Left lung (tissue), 10 donors: ENCODE results near the gene RNF217. TPM values are rescaled to one million over a fixed set of nuclear protein-coding genes. Genes with fewer than 3 reads are reported as not detected.
"Not testable (repeated sequence)": the region's sequence is repeated elsewhere in the genome, so short reads cannot be mapped to it uniquely, and the experiment has no call there.

Source experiments
- ATAC-seq: fragments of 200-7000 bp; cut with Tn5 transposase; one replicate; pipeline ENCODE4 v1.9.1; 2020; ENCODE audit warnings: moderate library complexity
- DNase-seq, 4 donors: peaks; one replicate each; pipeline ENCODE4 v3.0.0-alpha.2; 2013 to 2020
- H3K27ac ChIP-seq, 2 donors: fragments of 200-600 bp; sonication (generic) in 1 of 2; one replicate each; pipeline versions ENCODE4 v1.5.0 to v1.8.0; 2020 to 2021
- H3K27me3 ChIP-seq, 2 donors: fragments of 200-600 bp; sonication (generic) in 1 of 2; one replicate each; pipeline versions ENCODE4 v1.5.0 to v1.8.0; 2020 to 2021
- H3K36me3 ChIP-seq, 2 donors: fragments of 200-600 bp; sonication (generic) in 1 of 2; one replicate each; pipeline versions ENCODE4 v1.5.0 to v1.8.0; 2020 to 2021
- H3K4me1 ChIP-seq, 2 donors: fragments of 200-600 bp; one replicate each; pipeline ENCODE4 v1.8.0; 2021
- H3K4me3 ChIP-seq, 2 donors: fragments of 200-600 bp; sonication (generic) in 1 of 2; one replicate each; pipeline versions ENCODE4 v1.5.0 to v1.8.0; 2020 to 2021; ENCODE audit warnings: mild to moderate bottlenecking in 1 of 2
- H3K9me3 ChIP-seq, 2 donors: fragments of 200-600 bp; sonication (generic) in 1 of 2; one replicate each; pipeline versions ENCODE4 v1.5.0 to v1.8.0; 2020 to 2021
- intact Hi-C, 2 donors: fragments of 100-400 bp; cut with DNase I; formaldehyde crosslinking; loops; one replicate each; pipeline versions ENCODE4 v1.11.2 to v1.14.2; 2022
- polyA plus RNA-seq, 6 donors: library from polyadenylated mRNA; unstranded; fragments of 120-200 nt; gene quantifications; one replicate each; pipeline ENCODE4 v1.2.1, GENCODE V29; 2013; ENCODE audit not compliant: insufficient read length in 6 of 6
- total RNA-seq, 2 donors: library from RNA; stranded (reverse); fragmentation: NEBNext Ultra II Directional; extraction: Animal tissue kit (Norgen Biotek cat#: 25700); gene quantifications; one replicate each; pipeline ENCODE4 v1.2.1, GENCODE V29; 2021
- TF ChIP-seq, protein P1 (sequence below), 2 donors: fragments of 200-600 bp; sonication (generic) in 1 of 2; IDR thresholded peaks; one replicate each; pipeline versions ENCODE4 v1.5.0 to v1.8.0; 2021; ENCODE audit warnings: antibody characterized with exemption in 2 of 2
- donor health status: DM: no; HTN: yes; CAD: no.
- donor health status: DM: no; HTN: no; CAD: no.

The RNF217 gene
- total and polyA plus RNA-seq, 8 donors, result 17.2 to 31.4 (median 23.1) TPM

DNA sequence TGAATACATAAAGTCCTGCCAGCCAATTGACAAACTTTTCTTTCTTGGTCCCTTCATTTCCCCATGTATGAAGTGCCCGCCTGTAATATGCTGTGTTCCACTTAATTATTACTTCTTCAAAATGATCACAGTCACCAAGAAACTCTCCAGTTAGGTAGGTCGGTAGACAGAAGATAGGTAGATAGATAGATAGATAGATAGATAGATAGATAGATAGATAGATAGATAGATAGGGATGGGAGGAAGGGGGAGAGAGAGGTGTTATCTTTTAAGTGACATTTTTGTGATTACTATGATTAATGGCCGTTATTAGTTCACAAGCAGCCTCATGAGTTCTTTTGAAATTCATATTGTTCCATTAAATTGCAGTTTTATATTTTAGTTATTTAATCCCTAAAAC lies 111.9 kb downstream of the RNF217 start:
- Histone ChIP-seq H3K27me3 (no peaks in the 10 kb centered on the region), H3K4me1 (no peaks in the 10 kb centered on the region), H3K27ac (no peak overlapping the region), H3K4me3 (no peak overlapping the region), H3K9me3 (no peaks in the 10 kb centered on the region), H3K36me3 (peaks cover 0 to 13% of the 10 kb centered on the region in 2 donors)
- TF ChIP-seq, protein P1, sequence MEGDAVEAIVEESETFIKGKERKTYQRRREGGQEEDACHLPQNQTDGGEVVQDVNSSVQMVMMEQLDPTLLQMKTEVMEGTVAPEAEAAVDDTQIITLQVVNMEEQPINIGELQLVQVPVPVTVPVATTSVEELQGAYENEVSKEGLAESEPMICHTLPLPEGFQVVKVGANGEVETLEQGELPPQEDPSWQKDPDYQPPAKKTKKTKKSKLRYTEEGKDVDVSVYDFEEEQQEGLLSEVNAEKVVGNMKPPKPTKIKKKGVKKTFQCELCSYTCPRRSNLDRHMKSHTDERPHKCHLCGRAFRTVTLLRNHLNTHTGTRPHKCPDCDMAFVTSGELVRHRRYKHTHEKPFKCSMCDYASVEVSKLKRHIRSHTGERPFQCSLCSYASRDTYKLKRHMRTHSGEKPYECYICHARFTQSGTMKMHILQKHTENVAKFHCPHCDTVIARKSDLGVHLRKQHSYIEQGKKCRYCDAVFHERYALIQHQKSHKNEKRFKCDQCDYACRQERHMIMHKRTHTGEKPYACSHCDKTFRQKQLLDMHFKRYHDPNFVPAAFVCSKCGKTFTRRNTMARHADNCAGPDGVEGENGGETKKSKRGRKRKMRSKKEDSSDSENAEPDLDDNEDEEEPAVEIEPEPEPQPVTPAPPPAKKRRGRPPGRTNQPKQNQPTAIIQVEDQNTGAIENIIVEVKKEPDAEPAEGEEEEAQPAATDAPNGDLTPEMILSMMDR (IDR thresholded peaks at IDR 0.05), result no peak
- ATAC-seq (no peak), DNase-seq (no peak)
- intact Hi-C loops, result no loop called here

DNA sequence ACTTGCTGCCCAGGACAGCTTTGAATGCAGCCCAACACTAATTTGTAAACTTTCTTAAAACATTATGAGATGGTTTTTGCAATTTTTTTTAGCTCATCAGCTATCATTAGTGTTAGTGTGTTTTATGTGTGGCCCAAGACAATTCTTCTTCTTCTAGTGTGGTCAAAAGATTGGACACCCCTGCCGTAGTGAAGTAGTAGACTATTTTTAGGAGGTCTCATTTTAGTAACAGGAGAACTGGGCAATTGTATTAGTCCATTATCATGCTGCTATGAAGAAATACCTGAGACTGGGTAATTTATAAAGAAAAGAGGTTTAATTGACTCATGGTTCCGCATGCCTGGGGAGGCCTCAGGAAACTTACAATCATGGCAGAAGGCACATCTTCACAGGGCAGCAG lies 112.8 kb downstream of the RNF217 start:
- H3K27ac ChIP-seq, ATAC-seq, H3K4me1 ChIP-seq, H3K4me3 ChIP-seq, H3K27me3 ChIP-seq, H3K9me3 ChIP-seq, intact Hi-C loops, DNase-seq: not testable (repeated sequence)
- H3K36me3 ChIP-seq, result peaks cover 0 to 13% of the 10 kb centered on the region in 2 donors

DNA sequence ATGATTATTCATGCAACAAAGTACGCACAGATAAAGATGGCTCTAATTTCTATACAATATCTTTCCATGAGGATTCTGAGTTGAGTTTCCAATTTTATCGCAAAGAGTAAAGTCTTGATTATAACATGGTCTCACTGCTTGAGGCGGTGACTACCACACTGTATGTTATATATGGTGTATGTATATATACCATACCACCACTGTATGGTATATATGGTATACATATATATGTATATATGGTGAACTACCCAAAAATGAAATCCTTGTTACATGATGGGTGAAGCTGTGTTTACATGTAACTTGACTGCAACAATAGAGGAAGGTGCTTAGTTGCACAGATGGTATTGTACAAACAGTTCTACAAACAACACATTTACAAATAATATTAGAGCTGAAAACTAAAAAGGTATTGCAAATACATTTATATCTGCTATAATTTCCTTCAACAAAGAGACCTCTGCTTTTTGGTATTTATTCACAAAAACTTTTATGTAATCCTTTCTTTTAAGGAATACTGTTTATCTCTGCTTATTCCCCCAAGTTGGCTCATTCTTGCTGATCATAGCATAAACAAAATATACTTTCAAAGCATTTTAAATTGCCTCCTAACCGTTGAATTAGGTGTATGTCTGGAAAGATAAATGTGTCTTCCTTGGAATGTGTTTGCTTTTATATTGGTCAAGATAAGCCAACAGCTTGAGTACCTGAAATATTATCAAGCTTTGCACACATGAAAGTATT lies 113.7 kb downstream of the RNF217 start:
- no peak for DNase-seq
- peaks cover 0 to 13% of the 10 kb centered on the region in 2 donors for H3K36me3 ChIP-seq
- intact Hi-C loops, result no loop called here
- H3K27me3 ChIP-seq, result no peaks in the 10 kb centered on the region
- TF ChIP-seq, protein P1 (IDR thresholded peaks at IDR 0.05), result no peak
- H3K27ac ChIP-seq, result no peak overlapping the region
- H3K9me3 ChIP-seq, result no peaks in the 10 kb centered on the region
- no peak overlapping the region for H3K4me3 ChIP-seq
- no peak for ATAC-seq
- no peaks in the 10 kb centered on the region for H3K4me1 ChIP-seq

DNA sequence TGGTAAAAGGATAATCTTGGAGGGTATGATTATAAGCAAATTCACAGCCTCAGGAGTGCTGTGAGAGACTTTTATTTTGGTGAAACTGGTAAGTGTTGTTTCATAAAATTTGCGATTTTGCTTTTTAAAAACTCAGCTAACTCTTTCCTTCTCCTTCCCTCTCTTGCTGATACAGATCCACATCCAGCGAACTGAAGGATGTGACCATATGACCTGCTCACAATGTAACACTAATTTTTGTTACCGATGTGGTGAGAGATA lies 114.2 kb downstream of the RNF217 start:
- no peak overlapping the region for H3K4me3 ChIP-seq
- no peaks in the 10 kb centered on the region for H3K9me3 ChIP-seq
- TF ChIP-seq, protein P1 (IDR thresholded peaks at IDR 0.05), result no peak
- H3K36me3 ChIP-seq, result peaks cover 0 to 13% of the 10 kb centered on the region in 2 donors
- no peaks in the 10 kb centered on the region for H3K27me3 ChIP-seq
- intact Hi-C loops, result no loop called here
- ATAC-seq (no peak), DNase-seq (no peak)
- no peaks in the 10 kb centered on the region for H3K4me1 ChIP-seq
- H3K27ac ChIP-seq, result no peak overlapping the region

- Histone ChIP-seq H3K9me3 (no peaks in the 10 kb centered on the region), H3K4me3 (no peak overlapping the region), H3K27ac (no peak overlapping the region), H3K4me1 (no peaks in the 10 kb centered on the region), H3K36me3 (peaks cover 0 to 13% of the 10 kb centered on the region in 2 donors), H3K27me3 (no peaks in the 10 kb centered on the region)
- ATAC-seq (no peak), DNase-seq (no peak)
- TF ChIP-seq, protein P1 (IDR thresholded peaks at IDR 0.05), result no peak
- intact Hi-C loops, result no loop called here
Observed at GRCh38 chr6:125077453-125077852, 115.2 kb downstream of the RNF217 start.
